OCI-LY1 (cell line): Measurements from ENCODE around the gene ELFN2.
"Not testable (repeated sequence)": the region's sequence is repeated elsewhere in the genome, so short reads cannot be mapped to it uniquely, and the experiment has no call there.

ENCODE experiments used
- H2AFZ ChIP-seq: fragments of 200-600 bp; sonication (generic), shearing (Covaris generic); 2 replicates; pipeline ENCODE4 v1.6.0; 2014; ENCODE audit warnings: antibody characterized with exemption, mild to moderate bottlenecking, low read length
- H3F3A ChIP-seq: fragments of 200-600 bp; sonication (generic), shearing (Covaris generic); 2 replicates; pipeline ENCODE4 v1.6.0; 2014; ENCODE audit warnings: mild to moderate bottlenecking, antibody characterized with exemption, low read length, moderate library complexity; ENCODE audit not compliant: insufficient read depth
- H3K27ac ChIP-seq: fragments of 200-600 bp; sonication (generic); 2 replicates; pipeline ENCODE4 v1.5.1; 2014; ENCODE audit warnings: low read length, mixed run types, mild to moderate bottlenecking, low read depth; ENCODE audit not compliant: poor library complexity, severe bottlenecking
- H3K27me3 ChIP-seq: fragments of 200-600 bp; sonication (generic); 2 replicates; pipeline ENCODE4 v1.6.0; 2014; ENCODE audit warnings: antibody characterized with exemption, mild to moderate bottlenecking, low read length, moderate library complexity; ENCODE audit not compliant: insufficient read depth
- H3K36me3 ChIP-seq: fragments of 200-600 bp; sonication (generic); 2 replicates; pipeline ENCODE4 v1.6.1; 2014; ENCODE audit warnings: mild to moderate bottlenecking, antibody characterized with exemption, low read length, moderate library complexity, mixed read lengths; ENCODE audit not compliant: insufficient read depth
- H3K4me1 ChIP-seq: fragments of 200-600 bp; sonication (generic); 2 replicates; pipeline ENCODE4 v1.5.1; 2014; ENCODE audit warnings: mild to moderate bottlenecking, low read length, moderate library complexity; ENCODE audit not compliant: insufficient read depth, severe bottlenecking
- H3K4me2 ChIP-seq: fragments of 200-600 bp; sonication (generic), shearing (Covaris generic); 2 replicates; pipeline ENCODE4 v1.6.1; 2014; ENCODE audit warnings: low read length
- H3K4me3 ChIP-seq: fragments of 200-600 bp; sonication (generic); 2 replicates; pipeline ENCODE4 v1.5.1; 2014; ENCODE audit warnings: low read length, low read depth, mild to moderate bottlenecking, mixed read lengths; ENCODE audit not compliant: poor library complexity, severe bottlenecking
- H3K79me2 ChIP-seq: fragments of 200-600 bp; shearing (Covaris generic); 2 replicates; pipeline ENCODE4 v1.6.1; 2016; ENCODE audit warnings: mixed run types, low read length, mixed read lengths; ENCODE audit not compliant: insufficient read depth
- H3K9ac ChIP-seq: fragments of 200-600 bp; sonication (generic), shearing (Covaris generic); 2 replicates; pipeline ENCODE4 v1.6.1; 2014; ENCODE audit warnings: mild to moderate bottlenecking, low read length, mixed read lengths
- H3K9me2 ChIP-seq: fragments of 200-600 bp; sonication (generic), shearing (Covaris generic); 2 replicates; pipeline ENCODE4 v1.6.1; 2014; ENCODE audit warnings: low read depth, mild to moderate bottlenecking, low read length, mixed read lengths
- H3K9me3 ChIP-seq: fragments of 200-600 bp; shearing (Covaris generic); 2 replicates; pipeline ENCODE4 v1.6.1; 2014; ENCODE audit warnings: low read length, mixed read lengths
- H4K20me1 ChIP-seq: fragments of 200-600 bp; sonication (generic), shearing (Covaris generic); 2 replicates; pipeline ENCODE4 v1.6.0; 2016; ENCODE audit warnings: mild to moderate bottlenecking, low read length; ENCODE audit not compliant: insufficient read depth
- CTCF ChIP-seq: fragments of 200-600 bp; sonication (generic), shearing (Covaris generic); IDR thresholded peaks from 2 replicates; pipeline ENCODE4 v1.5.1; 2017; ENCODE audit warnings: mild to moderate bottlenecking, antibody characterized with exemption, low read length, moderate library complexity, mixed read lengths
- EZH2 ChIP-seq: fragments of 200-600 bp; sonication (generic), shearing (Covaris generic); IDR thresholded peaks from 2 replicates; pipeline ENCODE4 v1.8.0; 2017; ENCODE audit warnings: borderline replicate concordance, mixed run types, mild to moderate bottlenecking, antibody characterized with exemption, low read length, moderate library complexity, mixed read lengths

Gene ELFN2

GRCh38 chr22:37471727-37472417, 44.6 kb upstream of the ELFN2 start:
- H3K4me2 ChIP-seq: peak overlapping the region; percentile 0; the same call in 1 of the 2 replicates
- H3K9me3 ChIP-seq: no peaks in the 10 kb centered on the region
- H4K20me1 ChIP-seq: no peaks in the 10 kb centered on the region
- H3F3A ChIP-seq: no peaks in the 10 kb centered on the region
- H2AFZ ChIP-seq: no peak overlapping the region
- H3K4me1 ChIP-seq: peaks cover 29% of the 10 kb centered on the region
- TF ChIP-seq CTCF (no peak), EZH2 (no peak)
- H3K79me2 ChIP-seq: no peaks in the 10 kb centered on the region
- H3K9ac ChIP-seq: peak overlapping the region; percentile 44
- H3K27ac ChIP-seq: peak overlapping the region; percentile 86
- peaks cover 89% of the 10 kb centered on the region for H3K36me3 ChIP-seq
- H3K4me3 ChIP-seq: no peak overlapping the region
- H3K9me2 ChIP-seq: no peaks in the 10 kb centered on the region
- no peaks in the 10 kb centered on the region for H3K27me3 ChIP-seq

GRCh38 chr22:37470087-37470445, 42.8 kb upstream of the ELFN2 start:
- Histone ChIP-seq H3K9ac (no peak overlapping the region), H4K20me1 (no peaks in the 10 kb centered on the region)
- TF ChIP-seq EZH2: no peak
- no peak for TF ChIP-seq CTCF

GRCh38 chr22:37469416-37470086, 42.3 kb upstream of the ELFN2 start:
- H3K9me2 ChIP-seq: no peaks in the 10 kb centered on the region
- H3K79me2 ChIP-seq: no peaks in the 10 kb centered on the region
- no peak overlapping the region for H2AFZ ChIP-seq
- H3K9ac ChIP-seq: no peak overlapping the region
- no peak overlapping the region for H3K4me3 ChIP-seq
- H4K20me1 ChIP-seq: no peaks in the 10 kb centered on the region
- H3K27me3 ChIP-seq: no peaks in the 10 kb centered on the region
- H3K9me3 ChIP-seq: no peaks in the 10 kb centered on the region
- TF ChIP-seq EZH2: no peak
- TF ChIP-seq CTCF: no peak
- H3K4me2 ChIP-seq: no peak overlapping the region
- H3F3A ChIP-seq: no peaks in the 10 kb centered on the region
- peaks cover 87% of the 10 kb centered on the region for H3K36me3 ChIP-seq
- H3K27ac ChIP-seq: no peak overlapping the region
- H3K4me1 ChIP-seq: peaks cover 21% of the 10 kb centered on the region

More at GRCh38 chr22:37470087-37470445, 42.8 kb upstream of the ELFN2 start:
- no peaks in the 10 kb centered on the region for H3K27me3 ChIP-seq
- H3K9me3 ChIP-seq: no peaks in the 10 kb centered on the region
- H3K79me2 ChIP-seq: no peaks in the 10 kb centered on the region
- H3K4me3 ChIP-seq: no peak overlapping the region
- no peak overlapping the region for H3K27ac ChIP-seq
- no peak overlapping the region for H3K4me2 ChIP-seq
- no peak overlapping the region for H2AFZ ChIP-seq
- peaks cover 16% of the 10 kb centered on the region for H3K4me1 ChIP-seq
- no peaks in the 10 kb centered on the region for H3F3A ChIP-seq
- H3K9me2 ChIP-seq: no peaks in the 10 kb centered on the region
- H3K36me3 ChIP-seq: peaks cover 91% of the 10 kb centered on the region

- peaks cover 74% of the 10 kb centered on the region for H3K36me3 ChIP-seq
- not testable (repeated sequence) for H3K9me3 ChIP-seq, H3K27ac ChIP-seq
These were observed 41.0 kb upstream of the ELFN2 start for GRCh38 chr22:37468201-37468695.

More at GRCh38 chr22:37468201-37468695, 41.0 kb upstream of the ELFN2 start:
- not testable (repeated sequence) for H3K79me2 ChIP-seq, H2AFZ ChIP-seq, H3K4me2 ChIP-seq, H3K4me3 ChIP-seq, H4K20me1 ChIP-seq, H3F3A ChIP-seq, H3K9ac ChIP-seq, H3K27me3 ChIP-seq, H3K9me2 ChIP-seq
- H3K4me1 ChIP-seq: peaks cover 28% of the 10 kb centered on the region
